ENCODE results near the gene ZNF423. TPM values are rescaled to one million over a fixed set of nuclear protein-coding genes. Genes with fewer than 3 reads are reported as not detected.

The ZNF423 gene
- polyA plus RNA-seq, 1 experiment, result 0.11 TPM

GRCh38 chr16:49763826-49764225 is 92.1 kb downstream of the ZNF423 start:
- Histone ChIP-seq H3K4me3 (ENCODE audit: low read depth, low read length) (no peak overlapping the region), H3K9me3 (ENCODE audit: control insufficient read depth, insufficient read depth, low read length) (no peaks in the 10 kb centered on the region), H3K27me3 (ENCODE audit: control insufficient read depth, insufficient read depth, low read length) (no peaks in the 10 kb centered on the region), H3K27ac (ENCODE audit: low read depth, low read length) (no peak overlapping the region)
- no peak for TF ChIP-seq CTCF (IDR thresholded peaks at IDR 0.05; ENCODE audit: low read depth, low read length)
- ChIA-PET CTCF (no interaction called here), POLR2A (no interaction called here)
- no peak for DNase-seq (ENCODE audit: low read depth, low spot score)

DNA sequence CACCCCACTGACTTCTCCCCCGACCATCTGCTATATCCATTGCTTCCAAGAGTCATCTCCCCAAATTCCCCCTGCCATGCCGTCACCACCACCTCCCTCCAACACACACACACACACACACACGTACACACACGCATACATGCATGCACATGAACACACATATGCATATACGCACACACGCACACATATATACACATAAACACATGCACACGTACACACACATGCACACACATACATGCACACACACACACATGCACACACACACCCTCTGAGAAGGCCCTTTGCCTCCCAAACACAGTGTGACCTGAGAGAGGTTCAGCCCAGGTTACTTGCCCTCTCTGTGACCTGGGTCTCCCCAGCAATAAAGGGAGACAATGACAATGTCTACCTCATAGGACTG is 95.1 kb downstream of the ZNF423 start:
- no peak overlapping the region for H3K4me3 ChIP-seq (ENCODE audit: low read depth, low read length)
- ChIA-PET POLR2A (no interaction called here), CTCF (no interaction called here)
- no peaks in the 10 kb centered on the region for H3K9me3 ChIP-seq (ENCODE audit: control insufficient read depth, insufficient read depth, low read length)
- TF ChIP-seq CTCF (IDR thresholded peaks at IDR 0.05; ENCODE audit: low read depth, low read length), result no peak
- H3K27me3 ChIP-seq (ENCODE audit: control insufficient read depth, insufficient read depth, low read length), result peaks cover 3% of the 10 kb centered on the region
- no peak overlapping the region for H3K27ac ChIP-seq (ENCODE audit: low read depth, low read length)
- no peak for DNase-seq (ENCODE audit: low read depth, low spot score)

DNA sequence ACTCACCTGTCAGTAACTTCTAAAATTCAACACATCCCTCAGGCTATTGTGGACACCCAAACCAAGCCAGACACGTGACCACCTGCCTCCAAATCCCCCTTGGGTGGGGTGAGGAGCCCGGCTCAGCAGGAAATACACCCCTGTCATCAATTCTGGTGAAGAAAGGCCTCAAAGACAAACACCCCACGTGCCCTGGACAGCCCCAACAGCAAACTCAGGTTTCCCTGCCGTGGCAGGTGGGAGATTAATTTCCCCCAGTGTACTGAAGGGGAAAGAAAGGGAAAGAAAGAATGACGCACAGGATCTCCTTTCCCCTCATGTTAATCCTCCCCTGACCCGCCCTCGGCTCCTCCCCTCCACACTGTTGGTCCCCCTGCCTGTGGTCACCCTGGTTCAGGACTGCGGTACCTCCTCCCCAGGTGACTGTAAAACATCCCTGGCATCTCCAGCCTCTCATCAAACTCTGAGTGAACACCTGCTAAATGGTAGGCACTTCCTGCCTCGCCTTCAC is 98.3 kb downstream of the ZNF423 start:
- DNase-seq (ENCODE audit: low read depth, low spot score), result no peak
- ChIA-PET CTCF (no interaction called here), POLR2A (no interaction called here)
- H3K4me3 ChIP-seq (ENCODE audit: low read depth, low read length), result no peak overlapping the region
- H3K27ac ChIP-seq (ENCODE audit: low read depth, low read length), result no peak overlapping the region
- peaks cover 9% of the 10 kb centered on the region for H3K27me3 ChIP-seq (ENCODE audit: control insufficient read depth, insufficient read depth, low read length)
- H3K9me3 ChIP-seq (ENCODE audit: control insufficient read depth, insufficient read depth, low read length), result no peaks in the 10 kb centered on the region
- no peak for TF ChIP-seq CTCF (IDR thresholded peaks at IDR 0.05; ENCODE audit: low read depth, low read length)

DNA sequence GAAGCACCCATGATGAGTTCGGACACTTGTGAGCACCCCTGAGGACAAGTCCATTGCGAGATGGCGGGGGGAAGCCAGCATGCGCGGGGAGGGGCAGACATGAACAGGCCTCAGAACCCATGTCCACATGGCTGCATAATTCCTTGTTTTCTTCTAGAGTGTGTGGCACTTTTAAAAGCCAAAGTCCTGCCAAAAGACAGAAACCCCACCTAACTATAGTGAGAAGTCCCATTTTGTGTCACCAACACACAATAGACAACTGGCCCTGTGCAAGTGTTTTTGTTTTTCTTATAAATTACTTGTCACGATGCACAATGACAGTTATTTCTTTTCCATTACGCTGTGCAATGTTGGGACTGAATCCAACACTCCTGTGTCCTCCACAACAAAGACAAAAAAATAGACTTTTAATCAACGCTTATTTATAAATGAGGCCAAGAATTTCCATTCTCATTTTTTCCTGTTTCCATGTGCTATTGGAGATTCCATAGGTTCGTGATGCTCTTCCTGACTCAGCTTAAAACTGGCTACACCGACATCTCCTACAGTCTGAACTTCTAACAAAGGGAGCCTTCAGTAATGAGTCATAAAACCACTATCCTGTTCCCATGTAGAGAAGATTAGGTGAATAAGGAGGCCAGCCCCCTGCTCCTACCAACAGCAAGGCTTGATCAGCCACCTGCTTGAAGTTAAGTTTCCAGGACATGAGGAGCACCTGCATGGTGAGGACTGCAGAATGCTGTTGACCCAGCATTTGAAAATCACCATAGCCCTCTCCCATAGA is 98.9 kb downstream of the ZNF423 start:
- TF ChIP-seq CTCF (IDR thresholded peaks at IDR 0.05; ENCODE audit: low read depth, low read length), result no peak
- Histone ChIP-seq H3K27ac (ENCODE audit: low read depth, low read length) (no peak overlapping the region), H3K27me3 (ENCODE audit: control insufficient read depth, insufficient read depth, low read length) (peaks cover 9% of the 10 kb centered on the region), H3K4me3 (ENCODE audit: low read depth, low read length) (no peak overlapping the region), H3K9me3 (ENCODE audit: control insufficient read depth, insufficient read depth, low read length) (no peaks in the 10 kb centered on the region)
- ChIA-PET POLR2A (no interaction called here), CTCF (no interaction called here)
- DNase-seq (ENCODE audit: low read depth, low spot score), result no peak

DNA sequence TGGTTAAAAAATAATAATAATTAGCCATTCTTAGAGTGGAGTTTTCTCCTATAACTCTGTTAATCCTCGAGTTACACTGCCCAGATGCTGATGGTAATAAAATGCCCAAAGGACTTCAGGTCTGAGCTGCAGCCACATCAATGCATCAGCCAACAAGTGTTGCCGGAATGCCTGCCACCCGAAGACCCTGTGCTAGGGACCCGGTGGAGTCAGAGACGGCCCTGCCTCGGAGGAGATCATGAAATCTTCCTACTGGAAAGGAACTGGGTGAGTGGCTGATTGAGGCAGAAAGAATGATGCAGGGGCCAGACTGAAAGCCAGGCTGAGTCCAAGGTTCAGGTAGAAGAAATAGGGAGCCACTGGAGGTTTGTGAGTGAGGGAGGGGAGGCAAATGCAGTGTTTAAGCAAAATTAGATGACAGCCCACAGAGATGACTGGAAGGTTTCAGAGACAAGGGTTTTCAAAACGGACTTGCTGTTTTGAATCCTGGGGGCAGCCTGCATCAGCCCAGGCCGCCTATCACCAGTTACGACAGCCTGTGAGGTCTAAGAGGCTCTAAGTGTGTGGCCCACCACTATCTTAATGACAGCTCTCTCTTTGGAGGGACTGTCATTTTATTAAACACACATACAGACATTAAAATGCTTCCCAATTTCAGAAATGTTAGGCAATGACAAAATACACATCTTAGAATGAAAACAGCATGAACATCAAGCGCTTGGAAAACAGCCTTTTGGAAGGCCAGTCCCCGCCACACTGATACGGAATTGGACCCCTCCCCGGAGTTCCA is 100.0 kb downstream of the ZNF423 start:
- no peak for DNase-seq (ENCODE audit: low read depth, low spot score)
- CTCF ChIA-PET, result no interaction called here

More for the DNA sequence above, 100.0 kb downstream of the ZNF423 start:
- Histone ChIP-seq H3K27me3 (ENCODE audit: control insufficient read depth, insufficient read depth, low read length) (peaks cover 9% of the 10 kb centered on the region), H3K27ac (ENCODE audit: low read depth, low read length) (no peak overlapping the region), H3K4me3 (ENCODE audit: low read depth, low read length) (no peak overlapping the region), H3K9me3 (ENCODE audit: control insufficient read depth, insufficient read depth, low read length) (no peaks in the 10 kb centered on the region)
- no peak for TF ChIP-seq CTCF (IDR thresholded peaks at IDR 0.05; ENCODE audit: low read depth, low read length)
- POLR2A ChIA-PET, result no interaction called here
